Stimulated activated CD4-positive, alpha-beta T cell treated with anti-CD3 and anti-CD28 coated beads, TNF-alpha, amount 100 ng/mL, for 1 hour (primary cell): ENCODE results near the gene EDC3.
"Not testable (repeated sequence)": the region's sequence is repeated elsewhere in the genome, so short reads cannot be mapped to it uniquely, and the experiment has no call there.

Experiments used
- DNase-seq, 3 donors: peaks; one replicate each; pipeline ENCODE4 v3.0.0-alpha.2; 2020; ENCODE audit warnings: low read depth in 3 of 3, low spot score in 1 of 3

The EDC3 gene

DNA sequence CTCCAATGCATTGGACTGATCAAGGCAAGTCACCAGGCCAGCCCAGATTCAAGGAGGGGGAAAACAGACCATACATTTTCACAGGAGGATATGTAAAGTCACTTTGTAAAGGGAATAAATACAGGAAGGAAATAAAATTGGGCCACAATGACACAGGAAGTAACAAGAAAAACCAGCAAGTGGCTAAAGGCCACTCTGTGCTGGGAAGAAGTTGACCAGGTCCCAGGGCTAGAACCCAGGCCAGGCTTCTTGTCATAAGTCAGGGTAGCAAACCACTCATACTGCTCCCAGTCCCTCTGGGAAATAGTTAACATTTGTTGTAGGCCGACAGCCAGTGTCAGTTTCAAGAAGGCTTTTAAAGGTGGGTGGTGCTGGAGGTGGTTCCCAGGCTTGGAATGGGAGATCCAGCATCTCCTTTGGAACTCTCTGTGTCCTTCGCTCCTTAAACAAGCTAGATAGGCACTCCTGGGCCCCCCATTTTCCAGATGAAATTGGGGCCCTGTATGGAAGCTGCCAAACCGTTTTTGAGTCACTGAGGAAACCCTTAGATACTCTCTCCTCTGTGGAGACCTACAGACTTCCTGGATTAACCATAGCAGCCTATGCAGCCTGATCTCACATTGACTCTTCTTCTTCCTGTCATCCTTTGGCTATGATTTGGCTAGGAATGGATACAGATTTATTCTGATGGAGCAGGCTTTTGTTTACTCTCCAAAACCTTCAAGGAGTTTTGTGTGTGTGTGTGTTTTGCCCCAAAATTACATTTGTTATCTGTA, 14.7 kb upstream of the EDC3 start:
- no peak for DNase-seq

- DNase-seq, result no peak
Observed at GRCh38 chr15:74709892-74710291, 14.1 kb upstream of the EDC3 start.

GRCh38 chr15:74709011-74709410, 13.2 kb upstream of the EDC3 start:
- DNase-seq, result no peak

- no peak for DNase-seq
Observed at GRCh38 chr15:74696808-74697207, 984 bp upstream of the EDC3 start.

- no peak for DNase-seq
Observed at GRCh38 chr15:74696398-74696729, 540 bp upstream of the EDC3 start.

DNA sequence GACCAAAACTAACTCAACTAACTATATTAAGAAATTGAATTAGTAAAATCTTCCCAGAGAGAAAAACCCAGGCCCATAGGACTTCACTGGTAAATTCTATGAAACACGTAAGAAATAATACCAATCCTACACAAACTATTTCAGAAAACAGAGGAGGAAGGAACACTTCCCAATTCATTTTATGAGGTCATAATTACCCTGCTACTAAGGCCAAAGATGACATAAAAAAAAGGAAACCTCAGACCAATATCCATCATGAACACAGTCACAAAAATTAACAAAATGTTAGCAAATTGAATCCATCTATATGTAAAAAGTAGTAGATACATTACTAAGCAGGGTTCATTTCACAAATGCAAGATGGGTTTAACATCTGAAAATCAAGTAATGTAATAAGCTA, 3.5 kb downstream of the EDC3 start:
- no peak for DNase-seq

DNA sequence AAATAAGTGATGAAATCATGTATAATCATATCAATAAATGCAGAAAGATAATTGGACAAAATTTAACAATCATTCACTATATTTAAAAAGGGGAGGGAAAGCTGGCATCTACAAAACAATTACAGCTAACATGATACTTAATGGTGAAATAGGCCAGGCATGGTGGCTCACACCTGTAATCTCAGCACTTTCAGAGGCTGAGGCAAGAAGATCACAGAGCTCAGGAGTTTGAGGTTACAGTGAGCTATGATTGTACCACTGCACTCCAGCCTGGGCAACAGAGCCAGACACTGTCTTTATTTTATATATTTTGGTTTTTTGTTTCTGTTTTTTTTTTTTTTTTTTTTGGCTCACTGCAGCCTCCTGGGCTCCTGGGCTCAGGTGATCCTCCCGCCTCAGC, 12.1 kb downstream of the EDC3 start:
- no peak for DNase-seq

- no peak for DNase-seq
Observed at GRCh38 chr15:74682954-74683353, 12.9 kb downstream of the EDC3 start.

GRCh38 chr15:74680456-74680855, 15.4 kb downstream of the EDC3 start:
- no peak for DNase-seq

GRCh38 chr15:74676801-74677200, 19.0 kb downstream of the EDC3 start:
- no peak for DNase-seq

DNA sequence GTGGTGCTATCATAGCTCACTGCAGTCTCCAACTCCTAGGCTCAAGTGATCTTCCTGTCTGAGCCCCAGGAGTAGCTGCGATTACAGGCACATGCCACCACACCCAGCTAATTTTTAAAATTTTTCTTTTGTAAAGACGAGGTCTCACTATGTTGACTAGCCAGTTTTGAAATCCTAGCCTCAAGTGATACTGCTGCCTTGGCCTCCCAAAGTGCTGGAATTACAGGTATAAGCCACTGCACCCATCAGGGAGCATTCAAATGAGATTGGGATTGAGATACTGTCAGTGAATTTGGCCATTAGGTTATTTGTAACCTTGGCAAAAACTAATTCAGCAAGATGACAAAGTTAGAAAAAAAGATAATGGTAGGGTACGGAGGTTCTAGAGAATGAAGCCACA, 21.7 kb downstream of the EDC3 start:
- no peak for DNase-seq

GRCh38 chr15:74669627-74670026, 26.2 kb downstream of the EDC3 start:
- no peak for DNase-seq

GRCh38 chr15:74667975-74668374, 27.8 kb downstream of the EDC3 start:
- DNase-seq, result no peak

- no peak for DNase-seq
Observed at GRCh38 chr15:74664670-74665069, 31.2 kb downstream of the EDC3 start.

DNA sequence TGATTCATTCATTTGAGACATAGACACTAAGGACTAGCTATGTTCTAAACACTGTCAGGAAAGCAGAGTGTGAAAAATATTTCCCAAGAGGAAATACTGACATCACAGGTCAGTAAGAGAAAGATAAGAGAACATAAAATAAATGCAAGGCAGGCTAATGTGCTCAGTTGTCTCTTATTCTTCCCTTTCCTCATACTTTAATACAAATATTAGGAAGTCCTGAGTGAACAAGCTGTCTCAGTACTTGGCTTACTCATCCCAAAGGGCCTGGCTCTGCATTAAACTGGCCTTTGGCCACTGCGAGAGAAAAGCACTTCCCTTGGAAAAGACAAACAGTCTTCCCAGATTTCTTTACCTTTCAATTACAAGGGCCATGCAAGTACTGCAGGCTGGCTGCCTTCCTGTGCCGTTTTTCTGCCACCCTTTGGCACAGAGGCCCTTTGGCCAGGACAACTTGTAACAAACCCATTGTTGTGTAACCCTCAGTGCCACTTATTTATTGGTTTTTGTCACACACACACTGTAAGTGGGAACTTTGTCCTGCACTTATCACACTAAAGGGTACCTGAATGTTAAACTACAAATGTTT, 31.7 kb downstream of the EDC3 start:
- no peak for DNase-seq

GRCh38 chr15:74663303-74664027, 32.4 kb downstream of the EDC3 start:
- DNase-seq, result no peak

GRCh38 chr15:74662064-74662860, 33.6 kb downstream of the EDC3 start:
- no peak for DNase-seq

GRCh38 chr15:74661280-74661679, 34.5 kb downstream of the EDC3 start:
- not testable (repeated sequence) for DNase-seq

- DNase-seq, result no peak
Observed at GRCh38 chr15:74657846-74658245, 38.0 kb downstream of the EDC3 start.

GRCh38 chr15:74656935-74657535, 38.8 kb downstream of the EDC3 start:
- DNase-seq, result no peak

GRCh38 chr15:74655424-74655823, 40.4 kb downstream of the EDC3 start:
- DNase-seq, result no peak
